Measurements from ENCODE around the gene PAX5.

Gene PAX5

DNA sequence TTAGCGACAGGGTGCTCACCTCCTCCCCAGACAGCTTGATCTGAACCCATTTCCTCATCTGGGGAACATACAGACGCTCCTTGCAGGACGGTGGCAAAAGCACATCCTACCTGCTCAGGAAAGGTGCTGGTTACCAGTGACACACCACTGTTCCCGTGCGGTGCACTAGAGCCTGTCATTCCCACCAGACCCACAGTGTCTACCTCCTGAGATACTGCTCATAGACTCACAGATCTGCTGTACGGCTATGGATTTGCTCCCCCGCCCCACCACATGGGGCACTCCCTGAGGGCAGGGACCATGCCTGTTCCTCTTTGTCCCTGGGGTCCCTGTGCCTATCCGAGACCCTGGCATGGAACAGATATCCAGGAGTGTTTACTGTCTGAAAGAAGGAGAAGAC lies 208.9 kb downstream of the PAX5 start:
- DNase-seq, result no peak

DNA sequence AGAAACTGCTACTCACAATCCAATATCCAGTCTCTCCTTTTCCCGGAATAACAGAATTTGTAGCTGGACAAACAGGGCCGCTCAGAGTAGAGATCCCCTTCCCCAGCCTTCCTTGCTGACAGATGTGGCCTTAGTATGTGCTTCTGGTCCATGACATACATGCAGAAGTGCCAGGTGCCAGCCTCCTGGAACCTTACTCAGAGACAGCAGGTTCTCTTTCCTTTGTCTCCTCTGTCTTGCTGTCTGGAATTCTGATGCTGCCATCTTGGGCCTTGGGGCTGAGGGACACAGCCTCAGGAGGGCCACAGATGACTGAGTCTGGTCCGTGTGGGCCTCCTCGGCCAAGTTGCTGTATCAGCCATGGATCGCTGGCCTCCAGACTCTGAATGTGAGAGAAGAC lies 210.1 kb downstream of the PAX5 start:
- no peak for DNase-seq

DNA sequence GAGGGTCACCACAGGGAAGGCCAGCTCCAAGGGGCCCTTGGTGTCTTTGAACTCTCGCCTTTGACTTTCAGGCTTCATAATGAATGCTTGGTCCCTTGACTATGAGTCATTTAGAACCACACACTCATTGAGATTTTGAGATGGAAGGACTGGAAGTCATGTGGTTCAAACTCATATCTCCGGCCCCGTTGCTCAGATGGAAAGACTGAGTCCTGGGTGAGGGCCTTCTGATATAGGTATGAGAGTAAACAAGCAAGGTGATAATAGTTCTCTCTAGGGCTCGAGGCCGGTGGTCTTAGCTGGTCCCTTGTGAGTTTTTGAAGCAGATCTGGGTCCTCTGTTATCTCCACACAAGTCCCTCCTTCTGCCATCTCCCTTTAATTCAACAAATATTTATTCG lies 210.6 kb downstream of the PAX5 start:
- no peak for DNase-seq

DNA sequence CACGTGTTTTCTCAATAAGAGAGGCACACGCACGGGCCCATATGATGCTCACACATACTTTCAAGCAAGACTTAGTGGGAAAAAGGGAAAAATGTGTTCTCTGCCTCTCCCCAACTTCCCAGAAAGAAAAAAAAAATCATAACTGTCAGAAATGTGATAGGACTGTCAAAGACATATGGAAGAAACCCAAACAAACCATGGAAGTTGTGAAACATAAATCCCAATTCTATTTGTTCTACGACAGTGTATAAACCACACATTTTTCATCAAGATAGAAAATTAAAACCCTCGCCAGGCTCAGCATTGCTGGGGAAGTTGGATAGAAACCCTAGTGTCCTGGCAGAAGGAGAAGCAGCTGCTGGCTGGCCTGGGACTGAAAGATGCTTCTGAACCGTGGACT lies 211.9 kb downstream of the PAX5 start:
- no peak for DNase-seq

DNA sequence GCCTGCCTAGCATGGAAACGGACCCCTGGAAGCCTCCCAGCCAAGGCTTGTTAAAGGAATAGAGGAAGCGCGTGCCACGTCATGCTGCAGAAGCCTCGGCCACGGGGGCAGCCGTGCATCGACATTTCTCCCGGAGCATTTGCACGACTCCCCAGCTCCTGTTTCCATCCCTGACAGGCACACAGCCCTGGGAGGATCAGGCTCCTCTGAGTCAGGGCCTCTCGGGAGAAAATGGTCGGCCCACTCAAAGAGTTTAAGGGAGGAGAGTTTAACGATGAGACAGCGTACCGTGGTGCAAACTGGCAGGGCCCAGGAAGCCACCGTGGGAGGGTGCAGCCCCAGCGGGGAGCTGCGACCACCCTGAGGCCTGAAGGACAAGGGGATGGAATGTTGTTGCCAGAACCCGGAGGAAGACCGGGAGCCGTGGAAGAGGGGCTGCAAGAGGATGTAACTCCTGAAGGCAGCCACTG lies 213.6 kb downstream of the PAX5 start:
- no peak for DNase-seq

DNA sequence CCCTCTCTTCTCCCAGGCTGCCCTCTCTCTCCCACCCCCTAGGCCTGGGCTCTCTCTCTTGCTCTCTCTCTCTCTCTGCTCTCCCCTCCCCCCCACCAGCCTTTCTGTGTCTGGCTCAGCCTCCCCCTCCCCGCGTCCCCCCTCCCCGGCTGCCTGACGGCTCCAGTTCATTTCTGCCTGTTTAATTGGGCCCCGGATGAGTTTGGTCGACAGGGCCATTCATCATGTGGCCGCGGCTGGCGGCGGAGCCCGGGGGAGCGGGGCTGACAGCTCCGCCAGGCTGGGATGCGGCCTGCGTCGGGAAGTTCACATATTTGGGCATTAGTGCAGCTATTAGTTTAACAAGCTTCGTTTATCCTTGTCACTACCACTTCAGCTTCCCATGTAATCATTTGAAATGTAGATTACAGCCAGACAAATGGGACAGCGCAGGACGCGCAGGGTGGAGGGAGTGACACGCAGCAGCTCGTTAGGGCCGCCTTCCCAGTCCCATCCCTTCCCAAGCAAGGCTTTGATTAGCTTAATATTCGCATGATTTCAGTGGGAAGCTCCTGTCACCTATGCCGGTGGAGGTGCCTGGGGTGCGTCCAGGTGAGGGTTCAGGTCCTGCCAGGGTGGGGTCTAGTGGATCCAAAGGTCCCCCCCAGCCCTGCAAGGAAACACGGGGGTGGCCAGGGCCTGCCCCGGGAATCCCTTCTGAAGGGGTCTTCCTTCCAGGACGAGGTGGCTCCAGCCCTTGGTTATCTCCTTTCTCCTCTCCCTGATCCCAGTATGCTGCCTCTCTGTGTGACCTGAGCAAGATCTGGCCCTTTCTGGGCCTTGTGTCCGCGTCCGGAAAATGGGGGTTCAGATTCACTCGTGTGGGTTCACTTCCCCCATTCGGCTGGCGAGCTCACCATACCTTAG lies 214.8 kb downstream of the PAX5 start:
- no peak for DNase-seq

DNA sequence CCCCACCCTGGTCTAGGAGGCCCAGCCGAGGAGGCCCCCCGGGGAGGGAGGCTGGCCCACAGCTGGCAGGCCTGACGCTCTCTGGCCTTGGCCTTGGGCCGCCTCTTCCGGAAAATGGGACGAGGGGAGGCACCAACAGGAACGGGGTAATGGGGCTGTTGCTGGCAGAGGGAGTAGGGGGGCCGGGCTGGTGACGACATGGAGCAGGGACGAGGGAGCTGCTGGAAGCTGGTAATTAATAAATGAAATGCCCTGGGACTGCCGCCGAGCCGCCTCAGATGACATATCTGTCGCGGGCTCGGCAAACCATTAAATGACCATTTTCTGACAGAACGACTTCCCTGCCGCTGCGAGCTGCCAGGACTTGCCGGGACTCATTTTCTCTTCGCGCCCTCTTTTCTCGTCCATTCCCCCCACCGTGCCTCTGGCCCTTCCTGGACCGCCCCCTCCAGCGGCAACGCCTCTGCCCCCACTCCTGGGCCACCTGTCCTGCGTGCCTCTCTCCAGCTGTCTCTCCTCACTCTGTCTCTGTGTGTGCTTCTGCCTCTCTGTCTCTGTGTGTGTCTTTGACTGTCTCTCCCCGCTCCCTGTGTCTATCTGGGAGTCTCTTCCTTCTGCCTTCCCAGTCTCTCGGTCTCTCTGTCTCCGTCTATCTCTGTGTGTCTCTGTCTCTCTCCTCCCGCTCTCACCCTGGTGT lies 215.7 kb downstream of the PAX5 start:
- DNase-seq, result no peak

DNA sequence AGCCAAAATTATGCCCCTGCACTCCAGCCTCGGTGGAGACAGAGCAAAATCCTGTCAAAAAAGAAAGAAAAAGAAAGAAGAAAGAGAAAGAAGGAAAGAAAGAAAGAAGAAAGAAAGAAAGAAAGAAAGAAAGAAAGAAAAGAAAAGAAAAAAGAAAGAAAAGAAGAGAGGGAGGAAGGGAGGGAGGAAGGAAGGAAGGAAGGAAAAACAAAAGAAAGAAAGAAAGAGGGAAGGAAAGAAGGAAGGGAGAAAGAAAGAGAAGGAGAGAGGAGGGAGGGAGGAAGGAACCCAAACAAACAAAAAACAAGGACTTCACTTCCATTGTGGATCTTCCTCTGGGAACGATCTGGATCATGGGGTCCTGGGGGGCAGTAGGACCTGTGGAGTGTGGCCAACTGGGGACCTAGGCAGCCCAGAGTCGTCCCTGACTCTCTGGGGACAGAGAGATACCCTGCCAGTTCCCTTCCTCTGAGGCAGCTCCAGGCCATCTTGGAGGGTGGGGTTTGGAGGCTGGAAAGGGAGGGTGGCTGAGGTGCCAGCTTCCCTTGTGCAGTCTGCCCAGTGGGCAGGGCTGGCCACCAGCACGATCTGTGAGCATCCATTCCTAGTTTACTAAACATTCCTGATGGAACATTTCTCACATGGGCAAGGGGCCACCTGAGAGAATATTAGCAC lies 216.8 kb downstream of the PAX5 start:
- DNase-seq, result no peak

DNA sequence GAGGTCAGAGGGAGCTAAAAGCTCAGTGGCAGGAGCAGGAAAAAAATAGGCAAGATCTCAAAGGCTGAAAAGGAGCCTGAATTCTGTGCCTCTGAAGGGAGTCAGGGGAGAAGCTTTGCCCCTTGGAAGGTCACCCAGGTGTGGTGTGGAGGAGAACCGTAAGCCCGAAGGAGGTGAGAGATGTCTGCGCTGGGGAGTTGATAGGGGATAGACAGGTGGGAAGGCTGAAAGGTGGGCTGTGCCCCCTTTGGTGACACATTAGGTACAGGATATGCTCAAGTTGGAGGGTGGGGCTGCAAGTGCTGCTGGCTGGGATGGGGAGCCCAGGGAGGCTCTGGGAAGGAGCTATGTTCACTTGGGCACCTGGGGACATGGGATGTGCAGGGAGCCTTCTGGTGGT lies 217.7 kb downstream of the PAX5 start:
- no peak for DNase-seq

DNA sequence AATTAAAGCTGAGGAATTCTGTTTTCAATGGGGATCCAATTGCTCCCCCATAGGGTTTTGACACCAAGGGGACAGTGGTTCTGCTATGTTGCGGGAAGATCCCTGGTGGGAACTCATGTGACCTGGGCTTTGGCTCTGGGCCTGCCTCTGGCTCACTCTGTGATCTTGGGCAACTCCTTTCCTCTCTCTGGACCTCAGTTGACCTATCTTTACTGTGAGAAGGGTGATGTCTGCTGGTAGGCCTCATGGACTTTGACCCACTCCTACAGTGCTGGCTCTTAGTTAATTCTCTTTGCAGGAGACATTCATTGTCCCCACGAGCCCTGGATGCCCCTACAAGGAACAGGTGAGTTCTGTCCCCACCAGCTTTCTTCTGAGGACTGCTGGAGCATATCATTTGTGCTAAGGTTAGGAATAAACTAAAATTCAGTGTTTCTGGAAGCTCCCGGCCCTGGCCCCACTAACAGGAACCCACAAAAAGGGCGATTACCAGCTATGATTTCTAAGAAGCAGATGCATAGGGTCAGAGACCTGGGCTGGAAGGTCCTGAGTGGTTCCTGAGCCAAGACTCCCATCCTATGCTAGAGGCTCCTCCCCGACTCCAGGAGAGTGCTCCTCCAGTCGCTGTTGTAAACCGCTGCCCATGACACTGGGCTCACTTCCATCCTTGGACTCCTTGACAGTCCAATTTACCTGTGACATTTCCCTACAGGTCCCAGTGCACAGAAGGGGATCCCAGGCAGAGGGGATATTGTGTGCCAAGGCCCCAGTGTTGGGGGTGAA lies 218.3 kb downstream of the PAX5 start:
- no peak for DNase-seq

DNA sequence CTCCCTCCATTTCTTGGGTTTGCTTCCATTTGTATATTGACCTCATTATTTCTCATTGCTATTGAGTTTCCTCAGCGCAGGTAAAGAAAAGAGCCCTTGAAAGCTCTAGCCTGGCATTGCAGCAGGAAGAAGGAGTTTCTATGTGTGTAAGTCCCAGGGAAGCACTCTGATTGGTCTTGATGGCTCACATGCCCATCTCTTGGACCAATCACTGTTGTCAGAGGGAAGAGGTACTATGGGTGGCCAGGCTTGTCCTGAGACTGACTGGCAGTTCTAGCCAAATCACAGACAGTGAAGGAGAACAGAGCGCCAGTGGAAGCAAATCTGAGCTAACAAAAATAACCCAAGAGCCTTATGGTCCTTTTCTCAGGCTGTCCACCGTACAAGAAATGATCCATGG lies 219.0 kb downstream of the PAX5 start:
- no peak for DNase-seq

DNA sequence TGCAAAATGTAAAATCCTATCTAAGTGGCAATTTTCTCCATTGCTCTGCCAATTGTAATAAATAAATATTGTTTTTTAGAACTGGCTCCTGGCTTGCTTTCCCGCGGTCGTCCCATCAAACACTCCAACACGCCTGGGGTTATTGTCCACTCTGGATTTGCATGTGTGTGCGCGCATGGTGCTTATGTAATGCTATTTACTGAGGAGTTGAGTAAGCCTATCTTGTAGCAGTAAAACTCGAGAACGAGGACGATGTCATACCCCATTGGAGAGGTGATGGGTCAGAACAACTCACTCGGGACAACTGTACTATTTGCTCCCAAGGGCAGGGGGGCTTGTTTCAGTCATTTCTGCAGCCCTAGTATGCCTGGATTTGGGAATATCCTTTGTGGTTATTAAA lies 220.9 kb downstream of the PAX5 start:
- no peak for DNase-seq

DNA sequence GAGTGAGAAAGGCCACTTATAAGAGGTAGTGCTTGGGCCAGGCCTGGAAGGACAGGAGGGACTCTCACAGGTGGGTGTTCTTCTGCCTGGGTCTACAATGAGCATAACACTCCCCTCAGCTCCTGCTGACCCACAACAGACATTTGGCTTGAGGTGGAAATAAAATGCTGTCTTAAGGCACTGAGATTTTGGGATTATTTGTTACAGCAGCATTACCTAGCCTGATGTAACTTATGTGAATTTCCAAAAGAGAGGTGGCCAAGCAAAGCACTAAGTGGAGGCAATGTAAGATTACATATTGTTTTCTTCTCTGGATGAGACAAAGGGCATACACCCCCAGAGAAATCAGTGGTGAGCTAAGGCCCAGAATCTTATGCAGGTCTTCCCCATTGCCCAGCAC lies 221.5 kb downstream of the PAX5 start:
- DNase-seq, result no peak

DNA sequence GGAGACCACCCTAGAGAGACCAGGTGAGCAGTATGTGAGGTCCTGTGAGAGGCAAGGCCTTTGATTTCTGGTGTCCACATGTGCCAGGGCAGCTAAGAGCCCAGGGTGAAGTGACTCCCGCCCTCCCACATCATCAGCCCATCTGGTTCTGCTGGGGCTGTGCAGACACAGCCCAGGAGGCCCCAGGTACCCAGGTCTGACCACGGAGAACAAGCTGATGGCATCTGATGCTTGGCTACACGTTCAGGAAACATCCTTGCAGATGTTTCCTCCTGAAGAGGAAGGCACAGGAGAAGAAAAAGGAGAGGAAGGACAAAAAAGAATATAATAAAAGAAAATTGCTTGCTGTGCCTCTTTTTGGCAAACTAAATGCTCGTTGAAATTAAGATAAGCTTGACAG lies 225.8 kb downstream of the PAX5 start:
- no peak for DNase-seq

DNA sequence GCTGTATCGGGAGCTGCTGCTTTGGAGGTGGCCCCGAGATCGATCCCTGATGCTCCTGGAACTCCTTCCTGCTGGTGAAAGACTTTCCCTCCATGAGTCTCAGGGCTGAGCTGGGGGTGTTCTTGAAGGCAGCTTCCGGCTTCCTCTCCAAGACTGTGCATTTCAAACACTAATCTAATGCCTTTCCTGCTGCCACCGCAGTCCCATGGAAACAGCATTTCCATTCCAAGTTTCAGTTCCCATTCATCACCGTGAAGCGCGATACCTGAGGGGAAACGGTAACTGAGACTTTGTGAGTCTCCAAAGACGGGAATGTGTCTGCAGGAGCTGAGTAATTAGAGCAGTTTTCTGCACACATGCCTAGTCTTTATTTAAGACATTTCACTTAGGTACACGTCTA lies 230.1 kb downstream of the PAX5 start:
- DNase-seq, result no peak

DNA sequence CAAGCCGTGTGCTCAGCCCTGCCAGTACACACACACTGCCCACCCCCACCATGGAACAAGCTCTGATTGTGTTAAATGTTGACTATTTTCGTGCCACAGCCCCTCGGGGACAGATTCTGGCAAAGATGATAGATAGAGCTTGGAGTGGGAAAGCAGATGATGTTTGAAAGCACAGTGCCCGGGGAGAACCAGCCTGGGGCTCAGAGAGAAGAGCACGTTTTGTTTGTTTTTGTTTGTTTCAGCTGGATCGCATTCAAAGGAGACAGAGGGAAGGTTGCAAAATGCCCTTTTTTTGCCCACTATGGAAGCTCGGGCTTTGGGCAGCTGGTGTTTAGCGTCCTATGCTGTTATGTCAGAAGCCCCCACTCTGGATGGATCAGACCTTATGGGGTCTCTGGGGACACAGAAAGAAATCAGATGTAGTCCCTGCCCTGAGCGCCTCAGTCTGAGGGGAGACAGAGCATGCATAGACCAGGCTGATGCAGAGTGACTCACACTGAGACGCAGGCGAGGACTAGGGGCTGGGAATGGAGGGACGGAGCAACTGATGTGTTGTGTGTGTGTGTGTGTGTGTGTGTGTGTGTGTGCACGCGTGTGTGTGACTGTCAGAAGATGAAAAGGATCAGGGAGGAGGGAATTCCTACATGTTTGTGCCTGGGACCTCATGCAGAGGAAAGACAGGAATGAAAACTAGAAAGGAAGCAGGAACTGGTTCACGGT lies 231.7 kb downstream of the PAX5 start:
- no peak for DNase-seq

DNA sequence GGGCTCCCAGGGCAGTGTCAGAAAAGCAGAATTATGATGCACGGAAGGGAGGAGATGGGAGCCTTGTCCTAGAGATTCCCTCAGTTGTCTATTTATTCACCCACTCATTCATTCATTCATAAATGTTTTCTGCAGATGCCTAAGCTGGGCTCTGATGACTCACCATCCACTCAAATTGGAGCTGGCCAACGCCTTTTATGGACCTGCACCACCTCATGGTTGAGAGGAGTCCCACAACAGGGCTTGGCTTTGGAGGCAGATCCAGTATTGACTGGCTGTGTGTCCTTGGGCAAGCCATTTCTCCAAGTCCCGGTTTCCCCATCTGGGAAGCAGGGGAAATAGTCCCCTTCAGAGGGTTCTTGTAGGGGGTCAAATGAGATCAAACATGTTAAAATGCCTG lies 233.6 kb downstream of the PAX5 start:
- DNase-seq, result no peak

DNA sequence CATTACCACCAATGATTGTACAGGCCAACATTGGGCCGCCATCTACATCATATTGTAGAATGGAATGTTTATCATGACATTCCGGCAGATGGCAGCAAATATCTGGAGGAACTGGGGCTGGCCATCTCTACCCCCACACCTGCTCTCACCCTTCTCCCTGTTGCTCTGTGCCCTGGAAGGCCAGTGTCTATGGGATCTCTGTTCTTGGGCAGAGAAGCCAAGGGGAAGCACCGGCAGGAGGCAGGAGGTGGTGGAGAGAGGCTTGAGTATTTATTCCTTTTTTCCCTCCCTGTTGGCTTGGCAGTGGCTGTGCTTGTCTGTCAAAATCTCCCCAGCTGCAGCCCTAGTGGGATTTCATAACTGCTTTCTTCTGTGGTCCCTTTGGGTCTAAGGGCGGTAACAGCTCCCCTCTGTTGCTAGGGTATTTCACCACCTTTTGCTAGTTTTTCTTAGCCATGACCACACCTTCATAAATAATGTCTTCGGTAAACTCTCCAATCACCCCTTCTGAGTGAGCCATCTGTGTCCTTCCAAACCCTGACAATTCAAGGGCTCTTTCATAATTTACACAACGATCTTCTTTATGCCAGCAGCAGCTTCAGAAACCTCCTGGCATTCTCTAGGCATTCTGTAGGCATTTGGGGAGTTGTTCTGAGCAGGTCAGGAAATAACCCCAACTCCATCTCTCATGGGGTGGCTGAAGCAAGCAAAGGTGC lies 235.6 kb downstream of the PAX5 start:
- DNase-seq, result no peak

DNA sequence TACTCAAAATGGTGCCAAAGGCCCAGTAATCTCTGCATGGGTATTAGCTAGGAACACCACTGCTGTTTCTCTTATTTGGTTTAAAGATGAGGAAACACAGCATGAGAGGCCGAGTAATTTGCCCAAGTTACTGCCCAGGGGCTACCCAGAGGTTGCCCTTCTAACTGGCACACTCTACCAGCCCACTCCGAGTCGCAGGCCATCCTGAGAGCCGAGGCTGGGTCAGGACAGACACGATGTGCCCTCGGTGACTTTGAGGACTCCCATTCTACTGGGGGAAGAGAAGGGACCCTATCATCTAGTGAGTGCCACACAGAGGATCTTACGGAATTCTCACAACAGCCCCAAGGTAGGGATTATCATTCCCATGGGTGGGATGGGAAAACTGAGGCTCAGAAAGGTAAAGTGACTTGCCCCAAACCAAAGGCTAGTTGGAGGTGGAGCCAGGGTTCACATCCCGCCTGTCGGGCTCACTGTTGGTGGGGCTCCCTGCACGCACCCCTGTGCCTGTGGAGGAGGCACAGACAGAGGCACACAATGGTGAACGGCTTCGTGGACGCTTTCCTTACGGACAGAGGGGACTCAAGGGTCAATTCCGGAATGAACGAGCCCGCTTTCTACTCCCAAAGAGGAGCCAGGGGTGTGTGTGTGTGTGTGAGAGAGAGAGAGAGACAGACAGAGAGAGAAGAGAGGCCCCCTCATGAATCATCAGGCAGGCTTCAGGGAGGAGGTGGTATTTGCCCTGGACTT lies 236.4 kb downstream of the PAX5 start:
- no peak for DNase-seq

DNA sequence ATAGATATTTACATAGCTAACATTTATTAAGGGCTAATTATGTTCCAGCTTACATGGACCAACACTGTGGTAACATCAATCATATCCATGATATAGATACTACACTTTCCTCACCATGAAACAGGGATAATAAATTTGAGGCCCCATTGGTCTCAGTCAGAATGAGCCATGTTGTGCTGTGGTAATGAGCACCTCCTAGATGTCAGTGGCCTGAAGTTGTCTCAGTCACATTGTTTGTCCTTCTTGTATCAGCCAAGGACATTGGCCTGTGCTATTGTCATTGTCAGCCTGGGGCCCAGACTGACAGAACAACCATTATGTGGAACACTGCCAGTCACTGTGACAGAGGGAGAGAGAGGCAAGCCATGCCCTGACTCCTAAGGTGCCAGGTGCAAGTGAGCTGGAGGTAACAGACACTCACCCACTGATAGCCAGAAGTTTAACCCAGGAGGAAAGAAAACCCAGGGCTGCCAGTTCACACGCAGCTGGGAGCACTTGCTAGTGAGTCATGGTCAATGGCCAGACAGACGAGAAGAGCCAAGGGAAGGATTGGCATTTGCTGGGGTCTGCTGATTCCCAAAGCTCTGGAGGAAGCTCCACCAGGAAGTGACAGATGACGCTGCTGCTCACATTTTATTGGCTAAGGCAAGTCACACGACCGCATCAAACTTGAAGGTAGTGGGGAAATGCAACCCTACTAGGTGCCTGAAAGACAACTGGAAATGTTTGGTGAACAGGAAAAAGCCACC lies 237.2 kb downstream of the PAX5 start:
- DNase-seq, result no peak
